GM18499 (cell line): Measurements from ENCODE around the gene RNF40.

ENCODE experiments used
- ATAC-seq: cut with Tn5 transposase; IDR thresholded peaks from one replicate; pipeline ENCODE4 v1.9.1; 2021; ENCODE audit warnings: moderate number of reproducible peaks; ENCODE audit not compliant: insufficient read depth, unreplicated experiment

RNF40 gene

GRCh38 chr16:30760001-30760559 is 2.0 kb upstream of the RNF40 start:
- ATAC-seq = no peak

GRCh38 chr16:30760577-30761426 is 1.3 kb upstream of the RNF40 start:
- ATAC-seq = no peak

GRCh38 chr16:30761427-30761927 is 645 bp upstream of the RNF40 start:
- ATAC-seq = no peak

GRCh38 chr16:30762991-30763725 is 1.0 kb downstream of the RNF40 start:
- no peak for ATAC-seq

GRCh38 chr16:30764086-30764485 is 2.0 kb downstream of the RNF40 start:
- no peak for ATAC-seq

GRCh38 chr16:30764816-30765465 is 2.8 kb downstream of the RNF40 start:
- ATAC-seq = no peak

- ATAC-seq = no peak
Observed at GRCh38 chr16:30766206-30766932, 4.2 kb downstream of the RNF40 start.

GRCh38 chr16:30766933-30767284 is 4.8 kb downstream of the RNF40 start:
- ATAC-seq = no peak

GRCh38 chr16:30767767-30768465 is 5.8 kb downstream of the RNF40 start:
- no peak for ATAC-seq

- no peak for ATAC-seq
Observed at GRCh38 chr16:30768583-30769181, 6.6 kb downstream of the RNF40 start.

- ATAC-seq = no peak
Observed at GRCh38 chr16:30769379-30770089, 7.4 kb downstream of the RNF40 start.

- no peak for ATAC-seq
Observed at GRCh38 chr16:30771726-30772125, 9.6 kb downstream of the RNF40 start.

- ATAC-seq = no peak
Observed at GRCh38 chr16:30773826-30774225, 11.7 kb downstream of the RNF40 start.

- no peak for ATAC-seq
Observed at GRCh38 chr16:30774367-30775130, 12.4 kb downstream of the RNF40 start.

GRCh38 chr16:30775131-30775391 is 12.9 kb downstream of the RNF40 start:
- ATAC-seq = no peak

- ATAC-seq = no peak
Observed at GRCh38 chr16:30775392-30776188, 13.5 kb downstream of the RNF40 start.

- ATAC-seq = no peak
Observed at GRCh38 chr16:30777591-30778297, 15.6 kb downstream of the RNF40 start.
